Astrocyte (in vitro differentiated cells and primary cell): Measurements from ENCODE around the gene MBLAC1. TPM values are rescaled to one million over a fixed set of nuclear protein-coding genes. Genes with fewer than 3 reads are reported as not detected.

ENCODE experiments used
- DNase-seq: peaks from one replicate; pipeline ENCODE4 v3.0.0-alpha.2; 2010; ENCODE audit warnings: low read depth
- FAIRE-seq: peaks from 2 replicates; lab custom pipeline; 2011; peaks lifted over from hg19 to GRCh38; lab: Jason Lieb, UNC
- H2AFZ ChIP-seq: 2 replicates; pipeline ENCODE4 v1.6.0; 2012; ENCODE audit warnings: low read depth, low read length, inconsistent platforms
- H3K27ac ChIP-seq: 2 replicates; pipeline ENCODE4 v1.5.1; 2011; ENCODE audit warnings: low read depth, low read length, inconsistent platforms
- H3K27me3 ChIP-seq: 2 replicates; pipeline ENCODE4 v1.6.0; 2011; ENCODE audit warnings: low read length, inconsistent platforms; ENCODE audit not compliant: insufficient read depth
- H3K36me3 ChIP-seq: 2 replicates; pipeline ENCODE4 v1.5.1; 2011; ENCODE audit warnings: low read length, inconsistent platforms; ENCODE audit not compliant: insufficient read depth
- H3K4me1 ChIP-seq: 2 replicates; pipeline ENCODE4 v1.5.1; 2011; ENCODE audit warnings: low read length, inconsistent platforms; ENCODE audit not compliant: insufficient read depth
- H3K4me2 ChIP-seq: 2 replicates; pipeline ENCODE4 v1.6.0; 2012; ENCODE audit warnings: low read length, inconsistent platforms
- H3K4me3 ChIP-seq: 2 replicates; pipeline ENCODE4 v1.5.1; 2011; ENCODE audit warnings: low read depth, mild to moderate bottlenecking, low read length, inconsistent platforms; ENCODE audit not compliant: insufficient read depth
- H3K79me2 ChIP-seq: 2 replicates; pipeline ENCODE4 v1.6.0; 2012; ENCODE audit warnings: mild to moderate bottlenecking, low read length, inconsistent platforms; ENCODE audit not compliant: insufficient read depth
- H3K9ac ChIP-seq: 2 replicates; pipeline ENCODE4 v1.6.0; 2012; ENCODE audit warnings: mild to moderate bottlenecking, low read length, inconsistent platforms
- H3K9me3 ChIP-seq: 2 replicates; pipeline ENCODE4 v1.5.1; 2012; ENCODE audit warnings: low read depth, mild to moderate bottlenecking, low read length, inconsistent platforms; ENCODE audit not compliant: insufficient read depth
- H4K20me1 ChIP-seq: 2 replicates; pipeline ENCODE4 v1.6.0; 2012; ENCODE audit warnings: low read length, inconsistent platforms; ENCODE audit not compliant: insufficient read depth
- H3K27ac Mint-ChIP-seq: one replicate; pipeline ENCODE4 v1.8.0; 2021; ENCODE audit warnings: mild to moderate bottlenecking, mixed read lengths; ENCODE audit not compliant: unreplicated experiment
- H3K27me3 Mint-ChIP-seq: one replicate; pipeline ENCODE4 v1.8.0; 2021; ENCODE audit warnings: low read depth, mixed read lengths; ENCODE audit not compliant: unreplicated experiment
- H3K36me3 Mint-ChIP-seq: one replicate; pipeline ENCODE4 v1.8.0; 2021; ENCODE audit warnings: low read depth, mixed read lengths; ENCODE audit not compliant: unreplicated experiment
- H3K4me1 Mint-ChIP-seq: one replicate; pipeline ENCODE4 v1.8.0; 2021; ENCODE audit warnings: low read depth, mixed read lengths; ENCODE audit not compliant: unreplicated experiment
- H3K4me3 Mint-ChIP-seq: one replicate; pipeline ENCODE4 v1.8.0; 2021; ENCODE audit warnings: mild to moderate bottlenecking, moderate library complexity, mixed read lengths; ENCODE audit not compliant: unreplicated experiment
- H3K9me3 Mint-ChIP-seq: one replicate; pipeline ENCODE4 v1.8.0; 2021; ENCODE audit warnings: mild to moderate bottlenecking, mixed read lengths; ENCODE audit not compliant: unreplicated experiment
- CTCF ChIP-seq: IDR thresholded peaks from 2 replicates; pipeline ENCODE4 v1.5.1; 2011; ENCODE audit warnings: low read depth, mild to moderate bottlenecking, inconsistent platforms, low read length, moderate library complexity; ENCODE audit not compliant: insufficient read depth
- EZH2 ChIP-seq: IDR thresholded peaks from 2 replicates; pipeline ENCODE4 v1.6.1; 2012; ENCODE audit warnings: mild to moderate bottlenecking, low read length, inconsistent platforms; ENCODE audit not compliant: insufficient read depth
- total RNA-seq: library from RNA; stranded (reverse); gene quantifications from 2 replicates; pipeline ENCODE4 v1.2.1, GENCODE V29; 2021

The MBLAC1 gene
- total RNA-seq, 1 donor from 2014 or later = 2.7 TPM

GRCh38 chr7:100111914-100112313, 14.9 kb upstream of the MBLAC1 start:
- Mint-ChIP-seq H3K27ac (no peak overlapping the region), H3K4me3 (no peak overlapping the region), H3K9me3 (no peaks in the 10 kb centered on the region), H3K36me3 (peaks cover 33% of the 10 kb centered on the region), H3K27me3 (no peaks in the 10 kb centered on the region), H3K4me1 (no peaks in the 10 kb centered on the region)
- no peaks in the 10 kb centered on the region for H3K79me2 ChIP-seq
- no peak overlapping the region for H2AFZ ChIP-seq
- no peaks in the 10 kb centered on the region for H3K27me3 ChIP-seq
- DNase-seq (no peak), FAIRE-seq (no peak)
- peaks cover 13% of the 10 kb centered on the region for H4K20me1 ChIP-seq
- H3K4me1 ChIP-seq = no peaks in the 10 kb centered on the region
- no peak overlapping the region for H3K4me2 ChIP-seq
- no peak overlapping the region for H3K9ac ChIP-seq
- H3K4me3 ChIP-seq = no peak overlapping the region
- peaks cover 14% of the 10 kb centered on the region for H3K36me3 ChIP-seq
- no peak overlapping the region for H3K27ac ChIP-seq
- no peaks in the 10 kb centered on the region for H3K9me3 ChIP-seq
- TF ChIP-seq CTCF (no peak), EZH2 (no peak)

GRCh38 chr7:100115026-100115425, 11.7 kb upstream of the MBLAC1 start:
- Mint-ChIP-seq H3K9me3 (peaks cover 2% of the 10 kb centered on the region), H3K4me1 (no peaks in the 10 kb centered on the region), H3K4me3 (no peak overlapping the region), H3K27me3 (no peaks in the 10 kb centered on the region), H3K36me3 (peaks cover 17% of the 10 kb centered on the region), H3K27ac (no peak overlapping the region)
- DNase-seq (no peak), FAIRE-seq (no peak)
- Histone ChIP-seq H3K79me2 (peaks cover 12% of the 10 kb centered on the region), H3K4me3 (no peak overlapping the region), H3K9me3 (no peaks in the 10 kb centered on the region), H3K27me3 (no peaks in the 10 kb centered on the region), H4K20me1 (peaks cover 5% of the 10 kb centered on the region), H3K9ac (no peak overlapping the region), H3K36me3 (peaks cover 6% of the 10 kb centered on the region), H2AFZ (no peak overlapping the region), H3K27ac (no peak overlapping the region), H3K4me2 (no peak overlapping the region), H3K4me1 (peaks cover 7% of the 10 kb centered on the region)
- TF ChIP-seq EZH2 (no peak), CTCF (no peak)

GRCh38 chr7:100118388-100119071, 8.2 kb upstream of the MBLAC1 start:
- Mint-ChIP-seq H3K4me3 (peak overlapping the region; percentile 99), H3K36me3 (peaks cover 3% of the 10 kb centered on the region), H3K9me3 (peaks cover 2% of the 10 kb centered on the region), H3K27me3 (no peaks in the 10 kb centered on the region), H3K27ac (peak overlapping the region; percentile 96), H3K4me1 (peaks cover 6% of the 10 kb centered on the region)
- H3K9ac ChIP-seq = peak overlapping the region; percentile 88
- peaks cover 2% of the 10 kb centered on the region for H3K36me3 ChIP-seq
- H3K4me2 ChIP-seq = peak overlapping the region; percentile 89
- peaks cover 20% of the 10 kb centered on the region for H3K79me2 ChIP-seq
- H3K27me3 ChIP-seq = no peaks in the 10 kb centered on the region
- TF ChIP-seq EZH2 (no peak), CTCF (no peak)
- H3K9me3 ChIP-seq = no peaks in the 10 kb centered on the region
- FAIRE-seq (no peak), DNase-seq (no peak)
- H3K4me1 ChIP-seq = peaks cover 15% of the 10 kb centered on the region
- H2AFZ ChIP-seq = peak overlapping the region; percentile 85
- H3K27ac ChIP-seq = peak overlapping the region; percentile 94
- H3K4me3 ChIP-seq = peak overlapping the region; percentile 89
- no peaks in the 10 kb centered on the region for H4K20me1 ChIP-seq
